HG03060 (cell line): ENCODE measurements around the gene UBE4B.
"Not testable (repeated sequence)": the region's sequence is repeated elsewhere in the genome, so short reads cannot be mapped to it uniquely, and the experiment has no call there.

ENCODE experiments used
- ATAC-seq: cut with Tn5 transposase; IDR thresholded peaks from one replicate; pipeline ENCODE4 v1.9.1; 2021; ENCODE audit warnings: low read depth, moderate number of reproducible peaks; ENCODE audit not compliant: unreplicated experiment

The UBE4B gene

DNA sequence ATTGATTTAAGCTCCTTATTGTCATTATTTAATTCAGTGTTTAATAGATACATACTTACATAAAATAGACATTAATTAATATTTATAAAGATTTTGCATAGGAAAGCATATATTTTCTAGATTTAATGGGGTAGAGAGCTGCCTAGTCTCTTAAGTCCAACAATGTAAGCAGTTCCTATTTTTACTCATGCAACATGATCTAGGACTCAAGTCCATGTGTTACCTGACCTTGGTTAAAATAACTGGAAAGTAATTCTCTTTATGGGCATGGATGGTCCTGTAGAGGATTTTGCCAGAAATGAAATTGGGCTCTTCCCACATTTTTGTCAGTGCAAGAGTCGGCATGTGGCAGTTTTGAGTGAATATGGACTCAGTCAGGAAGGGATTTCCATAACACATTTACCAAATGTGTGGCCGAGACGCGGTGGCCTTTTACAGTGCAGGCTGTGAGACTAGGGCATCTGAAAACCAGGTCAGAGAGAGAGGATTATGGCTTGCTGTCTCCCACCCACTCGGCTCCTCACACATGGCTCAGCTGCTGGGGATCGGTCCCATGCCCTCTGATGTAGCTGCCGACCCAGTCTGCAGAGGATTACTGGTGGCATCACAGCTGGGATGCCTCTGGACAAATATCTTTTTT is 171.4 kb downstream of the UBE4B start:
- no peak for ATAC-seq

DNA sequence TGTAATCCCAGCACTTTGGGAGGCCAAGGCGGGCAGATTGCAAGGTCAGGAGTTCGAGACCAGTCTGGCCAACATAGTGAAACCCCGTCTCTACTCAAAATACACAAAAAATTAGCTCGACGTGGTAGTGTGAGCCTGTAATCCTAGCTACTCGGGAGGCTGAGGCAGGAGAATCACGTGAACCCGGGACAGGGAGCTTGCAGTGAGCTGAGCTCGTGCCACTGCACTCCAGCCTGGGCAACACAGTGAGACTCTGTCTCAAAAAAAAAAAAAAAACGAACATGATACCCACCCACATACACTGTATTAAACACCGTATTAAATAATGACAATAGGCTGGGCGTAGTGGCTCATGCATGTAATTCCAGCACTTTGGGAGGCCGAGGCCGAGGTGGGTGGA is 172.4 kb downstream of the UBE4B start:
- not testable (repeated sequence) for ATAC-seq

GRCh38 chr1:10207810-10208209 is 175.1 kb downstream of the UBE4B start:
- no peak for ATAC-seq

- ATAC-seq: no peak
Measured at GRCh38 chr1:10208537-10208936, 175.8 kb downstream of the UBE4B start.

GRCh38 chr1:10209590-10209904 is 176.8 kb downstream of the UBE4B start:
- ATAC-seq: no peak

DNA sequence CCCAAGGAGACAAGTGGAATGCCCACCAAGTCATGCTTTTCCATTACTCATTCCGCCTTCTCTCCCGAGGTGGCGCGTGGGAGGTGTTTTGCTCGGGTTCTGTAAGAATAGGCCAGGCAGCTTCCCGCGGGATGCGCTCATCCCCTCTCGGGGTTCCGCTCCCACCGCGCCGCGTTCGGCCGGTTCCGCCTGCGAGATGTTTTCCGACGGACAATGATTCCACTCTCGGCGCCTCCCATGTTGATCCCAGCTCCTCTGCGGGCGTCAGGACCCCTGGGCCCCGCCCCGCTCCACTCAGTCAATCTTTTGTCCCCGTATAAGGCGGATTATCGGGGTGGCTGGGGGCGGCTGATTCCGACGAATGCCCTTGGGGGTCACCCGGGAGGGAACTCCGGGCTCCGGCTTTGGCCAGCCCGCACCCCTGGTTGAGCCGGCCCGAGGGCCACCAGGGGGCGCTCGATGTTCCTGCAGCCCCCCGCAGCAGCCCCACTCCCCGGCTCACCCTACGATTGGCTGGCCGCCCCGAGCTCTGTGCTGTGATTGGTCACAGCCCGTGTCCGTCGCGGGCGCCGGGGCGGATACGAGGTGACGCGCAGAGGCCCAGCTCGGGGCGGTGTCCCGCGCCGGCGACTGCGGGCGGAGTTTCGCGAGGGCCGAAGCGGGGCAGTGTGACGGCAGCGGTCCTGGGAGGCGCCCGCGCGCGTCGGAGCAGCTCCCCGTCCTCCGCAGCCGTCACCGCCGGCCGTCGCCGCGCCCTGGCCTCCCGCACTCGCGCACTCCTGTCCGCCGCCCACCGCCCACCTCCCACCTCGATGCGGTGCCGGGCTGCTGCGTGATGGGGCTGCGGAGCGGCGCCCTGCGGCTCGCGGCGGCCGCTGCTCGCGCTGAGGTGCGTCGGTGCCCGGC is 177.4 kb downstream of the UBE4B start, which contains the start of gene KIF1B:
Gene KIF1B, plus strand, starts transcription at position 666 of the 906 bp plus-strand sequence. CDS start 21,759 bp downstream, outside the sequence.
- peak; percentile 84 for ATAC-seq

DNA sequence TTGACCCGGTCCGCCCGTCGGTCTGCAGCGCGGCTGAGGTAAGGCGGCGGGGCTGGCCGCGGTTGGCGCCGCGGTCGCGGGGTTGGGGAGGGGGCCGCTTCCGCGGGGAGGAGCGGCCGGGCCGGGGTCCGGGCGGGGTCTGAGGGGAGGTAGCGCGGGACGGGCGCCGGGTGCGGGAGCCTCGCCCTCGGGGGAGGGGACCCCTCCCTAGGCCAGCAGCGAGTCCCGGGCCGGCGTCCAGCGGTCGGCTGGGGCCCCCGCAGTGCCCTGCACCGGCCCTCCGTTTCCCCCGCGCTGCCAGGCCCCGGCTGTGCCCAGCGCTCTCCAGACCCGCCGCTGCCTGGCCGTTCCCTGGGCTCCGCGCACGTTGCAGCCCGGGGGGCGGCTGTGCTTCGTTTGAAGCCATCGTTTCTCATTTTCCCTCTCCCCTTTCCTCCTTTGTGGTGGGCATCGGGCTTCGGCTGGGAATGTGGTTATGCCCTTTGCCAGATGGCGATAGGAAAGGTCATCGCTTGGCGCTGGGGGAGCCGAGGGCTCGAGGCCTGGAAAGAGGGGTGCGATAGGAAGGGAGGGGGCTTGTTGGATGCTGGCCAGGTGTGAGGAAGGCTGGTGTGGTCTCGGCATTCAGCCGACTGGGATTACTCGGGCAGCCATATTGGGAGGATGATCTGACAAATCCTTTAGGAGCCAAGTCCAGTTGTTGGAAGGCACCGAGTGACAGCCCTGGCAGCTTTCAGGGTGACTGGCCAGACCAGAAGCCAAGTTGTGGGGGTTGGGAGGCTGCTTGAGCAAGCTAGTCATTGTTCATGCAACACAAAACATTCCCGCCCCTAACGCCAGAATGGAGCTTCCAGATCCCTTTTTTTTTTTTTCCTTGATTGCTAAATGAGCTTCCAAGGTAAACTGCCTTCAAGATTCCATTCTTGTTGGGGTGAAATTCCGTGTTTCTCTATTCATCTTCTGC is 178.4 kb downstream of the UBE4B start:
- ATAC-seq: no peak

- no peak for ATAC-seq
Measured at GRCh38 chr1:10211805-10212410, 179.2 kb downstream of the UBE4B start.

GRCh38 chr1:10212476-10212875 is 179.7 kb downstream of the UBE4B start:
- ATAC-seq: no peak

DNA sequence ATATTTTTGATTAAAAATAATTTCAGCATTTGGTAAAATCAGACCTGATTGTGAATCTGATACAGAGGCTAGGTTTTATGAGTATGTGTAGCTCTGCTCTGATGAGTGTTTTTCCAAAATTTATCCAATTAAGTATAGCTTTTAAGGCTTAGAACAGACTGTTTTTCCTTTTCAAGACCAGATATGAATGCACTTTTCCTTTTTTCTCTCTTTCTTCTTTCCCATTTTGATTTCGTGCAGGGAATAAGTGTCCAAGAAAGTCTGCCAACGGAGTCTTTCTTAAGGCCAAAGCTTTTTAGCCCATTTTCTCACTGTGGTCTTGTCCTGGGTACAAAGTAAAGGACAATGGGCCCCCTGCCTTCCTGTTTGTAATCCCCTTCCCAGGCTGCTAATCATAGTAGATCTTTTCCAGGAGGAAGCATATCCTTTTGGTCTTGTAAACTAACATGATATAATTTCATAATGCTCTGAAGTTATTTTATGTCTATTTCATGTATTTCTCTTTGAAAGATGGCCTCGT is 180.5 kb downstream of the UBE4B start:
- no peak for ATAC-seq

DNA sequence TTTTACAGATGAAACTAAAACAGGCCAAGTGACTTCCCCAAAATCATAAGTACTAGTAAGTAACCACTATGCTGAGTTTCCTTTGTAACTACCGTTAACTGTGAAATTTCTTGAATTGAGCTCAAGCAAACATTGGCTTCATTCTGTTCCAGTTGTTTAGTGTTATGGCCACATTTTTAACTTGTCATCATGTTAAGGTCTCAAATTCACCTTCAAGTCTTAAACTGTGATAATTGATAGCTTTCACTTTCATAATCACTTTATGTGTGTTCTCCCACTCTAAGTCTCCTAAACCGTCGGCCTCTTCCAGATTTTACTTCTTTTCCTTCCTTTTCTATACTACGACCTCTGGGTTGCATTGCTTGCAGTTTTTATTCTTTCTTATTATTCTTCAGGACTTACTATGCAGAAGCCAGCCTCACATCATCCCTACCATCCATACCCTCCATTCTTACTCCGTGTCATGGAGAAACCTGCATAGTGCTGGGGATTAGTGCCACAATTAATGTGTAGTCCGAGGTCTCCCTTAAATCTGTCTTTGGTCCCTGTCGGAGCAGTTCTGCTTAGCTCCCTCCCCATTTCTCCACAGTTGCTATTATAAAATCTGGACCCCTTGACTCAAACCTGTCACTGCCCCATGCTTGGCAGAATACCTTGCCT is 183.5 kb downstream of the UBE4B start:
- ATAC-seq: no peak

DNA sequence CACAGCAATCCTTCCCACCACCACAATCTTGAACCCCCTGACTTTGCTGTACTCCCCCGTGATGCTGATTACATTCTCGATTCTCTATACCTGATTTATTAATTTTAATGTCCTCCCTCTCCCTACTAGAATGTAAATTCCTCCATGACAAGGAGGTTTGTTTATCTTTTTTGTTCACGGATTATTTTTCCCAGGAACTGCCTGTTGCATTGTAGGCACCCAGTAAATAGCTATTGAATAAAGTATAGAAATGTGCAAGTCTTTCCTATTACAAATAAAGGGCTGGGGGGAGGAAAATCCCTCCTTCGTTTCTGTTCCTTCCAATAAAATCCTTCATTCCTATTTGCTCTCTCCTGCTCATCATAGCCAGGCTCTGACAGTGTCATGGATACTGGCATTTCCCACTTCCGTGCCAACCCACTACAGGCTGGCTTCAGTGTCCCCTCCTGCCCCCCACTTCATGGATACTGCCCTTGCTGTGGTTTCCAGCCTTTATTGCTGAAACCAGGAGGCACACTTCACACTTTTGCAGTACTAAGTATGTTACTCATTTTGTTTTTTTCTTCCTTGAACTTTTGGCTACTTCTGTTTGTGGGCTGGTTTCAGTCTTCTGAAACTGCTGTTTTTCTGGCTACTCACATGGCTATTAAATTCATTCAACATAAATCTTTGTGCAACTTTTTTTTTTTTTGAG is 185.1 kb downstream of the UBE4B start:
- no peak for ATAC-seq

DNA sequence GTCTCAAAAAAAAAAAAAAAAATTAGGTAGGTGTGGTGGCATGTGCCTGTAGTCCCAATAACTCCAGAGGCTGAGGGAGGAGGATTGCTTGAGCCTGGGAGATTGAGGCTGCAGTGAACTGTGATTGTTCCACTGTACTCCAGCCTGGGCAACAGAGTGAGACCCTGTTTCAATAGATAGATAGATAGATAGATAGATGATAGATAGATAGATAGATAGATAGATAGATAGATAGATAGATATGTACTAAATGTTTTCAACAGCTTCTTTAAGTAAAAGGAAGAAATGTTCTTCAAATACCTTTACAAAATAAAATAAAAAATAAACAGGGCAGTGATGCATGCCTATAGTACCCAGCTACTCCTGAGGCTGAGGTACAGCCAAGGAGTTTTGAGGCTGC is 187.4 kb downstream of the UBE4B start:
- no peak for ATAC-seq

GRCh38 chr1:10220657-10221056 is 187.9 kb downstream of the UBE4B start:
- ATAC-seq: not testable (repeated sequence)

GRCh38 chr1:10225573-10225972 is 192.8 kb downstream of the UBE4B start:
- ATAC-seq: no peak

DNA sequence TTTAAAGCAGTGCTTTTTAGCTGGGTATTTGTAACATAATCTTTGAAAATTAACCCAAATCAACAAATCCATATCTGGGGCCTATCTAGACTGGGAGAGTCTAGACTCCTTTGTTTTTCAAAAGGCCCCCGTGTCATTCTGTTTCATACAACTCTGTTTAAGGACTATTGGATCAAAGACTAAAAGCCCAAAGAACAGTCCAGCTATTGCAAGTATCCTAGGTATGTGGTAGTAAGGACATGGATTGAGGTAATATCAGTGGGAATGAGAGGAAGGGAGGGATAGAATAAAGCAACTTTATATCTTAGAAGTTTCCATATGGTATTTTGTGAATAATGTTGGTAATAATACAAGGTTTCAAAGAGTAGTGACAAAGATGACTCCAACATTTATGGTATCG is 195.8 kb downstream of the UBE4B start:
- ATAC-seq: no peak

DNA sequence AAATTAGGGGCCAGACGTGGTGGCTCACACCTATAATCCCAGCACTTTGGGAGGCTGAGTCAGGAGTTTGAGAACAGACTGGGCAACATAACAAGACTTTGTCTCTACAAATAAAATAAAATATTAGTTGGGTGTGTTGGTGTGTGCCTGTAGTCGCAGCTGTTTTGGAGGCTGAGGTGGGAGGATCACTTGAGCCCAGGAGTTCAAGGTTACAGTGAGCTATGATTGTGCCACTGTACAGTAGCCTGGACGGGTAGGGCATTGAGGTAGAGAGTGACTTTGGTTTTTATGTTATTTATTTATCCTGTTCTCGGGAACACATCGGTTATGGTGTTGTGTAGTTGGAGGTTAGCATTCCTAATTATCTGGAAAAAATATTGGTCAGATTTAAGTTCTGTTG is 197.1 kb downstream of the UBE4B start:
- no peak for ATAC-seq
